Germinal center (tissue), 1 donor: ENCODE results near the gene MTHFD1.

Experiments used
- DNase-seq: peaks from one replicate; pipeline ENCODE4 v3.0.0; 2012; ENCODE audit warnings: mixed read lengths, low spot score

Gene MTHFD1

DNA sequence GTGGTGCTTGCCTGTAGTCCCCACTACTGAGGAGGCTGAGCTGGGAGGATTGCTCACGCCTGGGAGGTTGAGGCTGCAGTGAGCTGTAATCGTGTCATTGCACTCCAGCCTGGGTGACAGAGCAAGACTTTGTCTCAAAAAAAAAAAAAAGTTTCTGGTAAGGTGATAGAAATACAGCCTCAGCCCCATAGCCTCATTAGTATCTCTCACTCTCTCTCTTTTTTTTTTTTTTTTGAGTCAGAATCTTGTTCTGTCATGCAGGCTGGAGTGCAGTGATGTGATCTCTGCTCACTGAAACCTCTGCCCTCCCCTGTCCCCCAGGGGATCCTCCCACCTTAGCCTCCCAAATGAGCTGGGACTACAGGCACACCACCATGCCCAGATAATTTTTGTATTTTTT, 19.2 kb downstream of the MTHFD1 start:
- no peak for DNase-seq

DNA sequence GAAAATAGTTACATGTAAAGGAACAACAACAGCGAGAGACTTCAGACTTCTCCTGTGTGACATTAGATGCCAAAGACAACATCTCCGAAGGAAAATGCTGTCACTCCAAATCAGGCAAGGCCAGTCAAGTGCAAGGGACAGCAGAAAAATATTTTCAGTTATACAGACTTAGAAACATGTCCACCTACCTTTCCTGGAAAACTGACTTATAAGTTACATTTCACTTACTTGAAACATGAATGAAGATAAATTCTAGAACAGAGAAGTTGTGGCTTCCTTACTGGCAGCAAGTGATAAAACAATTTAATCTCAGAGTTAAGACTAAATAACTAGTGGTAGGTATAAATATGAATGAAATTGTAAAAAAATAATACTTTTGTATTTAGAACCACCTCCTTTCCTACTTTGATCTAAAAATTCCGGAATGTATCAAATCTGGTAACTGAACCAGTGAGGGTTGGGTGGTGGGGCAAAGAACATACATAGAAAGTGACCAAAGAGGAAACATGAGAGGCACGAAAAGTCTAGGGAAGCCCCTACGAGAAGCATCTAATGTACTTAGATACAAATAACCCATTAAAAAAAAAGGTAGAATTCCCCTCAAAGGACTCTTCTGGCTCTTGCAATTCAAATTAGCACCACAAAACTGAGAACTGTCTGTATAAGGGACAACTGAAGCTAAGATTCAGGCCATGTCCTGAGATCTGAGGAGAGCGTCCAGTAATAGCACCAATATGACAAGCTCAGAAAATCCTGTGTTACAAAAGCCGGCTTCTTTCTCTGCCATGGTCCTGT, 21.2 kb downstream of the MTHFD1 start:
- no peak for DNase-seq

DNA sequence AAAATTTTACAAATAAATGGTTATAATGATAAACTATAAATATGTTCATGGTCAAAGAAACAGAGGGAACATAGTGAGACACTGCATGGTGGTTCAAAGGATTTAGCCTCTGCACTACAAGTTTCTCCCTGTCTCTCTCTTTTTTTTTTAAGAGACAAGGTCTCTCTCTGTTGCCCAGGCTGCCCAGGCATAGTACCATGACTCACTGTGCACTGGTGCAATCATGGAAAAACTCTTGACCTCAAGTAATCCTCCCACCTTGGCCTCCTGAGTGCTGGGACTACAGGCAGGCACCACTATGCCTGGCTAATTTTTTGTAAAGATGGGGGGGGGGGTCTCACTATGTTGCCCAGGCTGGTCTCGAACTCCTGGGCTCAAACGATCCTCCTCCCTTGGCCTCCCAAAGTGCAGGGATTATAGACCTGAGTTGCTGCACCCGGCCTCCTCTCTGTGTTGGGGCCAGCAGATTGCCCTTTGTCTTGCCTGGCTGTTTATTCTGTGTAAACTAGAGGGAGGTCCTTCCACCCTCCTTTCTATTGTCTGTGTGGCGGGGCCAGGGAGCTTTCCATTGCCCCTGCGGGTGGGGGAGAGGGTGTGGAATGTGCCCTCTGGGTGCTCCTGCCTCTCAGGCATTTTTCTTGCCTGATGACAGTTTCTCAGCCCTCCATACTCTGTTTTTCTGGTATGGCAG, 22.1 kb downstream of the MTHFD1 start:
- DNase-seq = no peak

DNA sequence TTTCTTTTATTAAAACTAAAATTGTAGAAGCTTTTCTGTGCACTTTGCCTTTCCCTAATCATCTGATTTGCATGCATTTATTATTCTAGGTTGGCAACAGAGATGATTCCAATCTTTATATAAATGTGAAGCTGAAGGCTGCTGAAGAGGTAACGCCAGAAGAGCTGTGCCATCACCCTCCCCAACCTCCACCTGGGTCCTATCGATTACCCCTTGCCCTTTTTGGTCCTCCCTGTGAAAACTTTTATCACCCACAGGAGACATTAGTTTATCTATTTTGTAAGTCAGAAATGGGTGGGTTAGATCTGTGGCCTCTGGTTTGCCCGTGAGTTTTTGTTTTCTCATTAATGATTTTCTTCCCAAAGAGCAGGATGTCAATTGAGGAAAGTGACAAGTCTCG, 22.8 kb downstream of the MTHFD1 start:
- DNase-seq = no peak

DNA sequence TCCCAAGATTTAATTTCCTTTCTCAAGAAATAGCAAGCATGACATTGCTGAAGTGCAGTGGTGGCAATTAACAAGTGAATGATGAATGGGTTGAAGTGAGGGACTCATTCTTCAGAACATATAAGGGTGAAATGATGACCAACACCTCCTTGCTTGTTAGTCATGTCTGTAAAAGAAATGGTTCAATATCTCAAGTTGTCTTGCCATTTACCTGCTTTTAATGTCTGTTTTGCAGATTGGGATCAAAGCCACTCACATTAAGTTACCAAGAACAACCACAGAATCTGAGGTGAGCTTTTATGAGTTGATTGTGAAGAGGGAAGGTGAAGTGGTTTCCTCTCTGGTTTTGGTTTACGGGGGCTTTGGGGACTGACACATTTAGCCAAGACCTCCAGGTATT, 24.1 kb downstream of the MTHFD1 start:
- DNase-seq = no peak

DNA sequence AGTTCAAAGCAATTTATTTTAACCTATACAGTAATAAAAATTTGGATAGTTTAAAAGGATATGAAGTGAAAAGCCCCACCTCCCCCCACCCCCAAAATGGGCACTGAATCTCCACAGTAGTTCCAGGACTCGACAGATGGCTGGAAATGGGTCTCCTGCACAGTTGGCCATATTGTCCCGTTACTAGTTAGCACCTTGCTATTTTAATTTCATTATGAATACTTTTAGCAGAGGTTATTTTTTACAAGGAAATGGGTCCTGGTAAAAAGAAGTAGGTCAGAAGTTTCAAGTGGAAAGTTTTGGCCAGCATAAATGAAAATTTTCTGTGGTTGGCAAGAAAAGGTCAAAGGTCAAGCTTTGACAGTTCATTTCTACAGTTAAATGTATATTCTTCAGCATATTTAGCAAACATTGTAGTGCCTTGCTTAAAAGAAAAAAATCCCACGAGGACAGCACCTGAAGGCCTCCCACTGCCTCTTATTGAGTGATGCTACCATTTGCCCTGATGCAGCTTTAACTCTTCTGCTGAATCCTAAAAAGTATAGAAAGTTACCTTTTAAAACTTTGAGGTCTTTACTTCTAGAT, 28.3 kb downstream of the MTHFD1 start:
- no peak for DNase-seq

DNA sequence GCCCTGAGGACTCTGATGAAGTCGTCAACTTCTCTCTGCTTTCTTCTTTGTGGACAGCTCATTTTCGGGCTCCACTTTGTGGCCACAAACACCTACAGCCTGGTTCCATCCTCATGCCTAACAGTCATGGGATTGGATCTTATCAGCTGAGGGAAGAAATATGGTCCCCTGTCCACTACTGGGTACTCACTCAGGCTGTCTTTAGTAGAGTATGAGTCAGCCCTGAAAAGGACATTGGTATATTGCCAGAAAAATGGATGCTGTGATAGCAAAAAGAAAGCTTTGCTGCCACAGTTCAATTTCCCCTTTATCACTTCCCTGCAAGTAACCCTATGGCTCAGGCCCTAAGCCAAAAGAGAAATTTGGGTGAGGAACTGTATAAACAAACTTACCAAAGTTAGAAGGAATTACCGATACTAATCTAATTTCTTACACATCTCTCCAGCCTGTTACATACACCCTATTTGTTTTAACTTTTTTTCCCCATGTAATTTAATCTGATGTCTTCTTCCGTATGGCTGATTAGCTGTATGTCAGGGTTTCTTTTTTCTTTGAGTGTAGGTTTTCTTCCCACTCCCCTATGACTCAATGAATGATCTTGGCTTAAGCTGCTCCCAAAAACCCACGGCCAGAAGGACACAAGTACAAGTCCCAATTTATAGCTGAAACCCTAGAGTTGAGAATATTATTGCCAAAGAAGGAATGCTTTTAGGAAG, 29.1 kb downstream of the MTHFD1 start:
- no peak for DNase-seq

DNA sequence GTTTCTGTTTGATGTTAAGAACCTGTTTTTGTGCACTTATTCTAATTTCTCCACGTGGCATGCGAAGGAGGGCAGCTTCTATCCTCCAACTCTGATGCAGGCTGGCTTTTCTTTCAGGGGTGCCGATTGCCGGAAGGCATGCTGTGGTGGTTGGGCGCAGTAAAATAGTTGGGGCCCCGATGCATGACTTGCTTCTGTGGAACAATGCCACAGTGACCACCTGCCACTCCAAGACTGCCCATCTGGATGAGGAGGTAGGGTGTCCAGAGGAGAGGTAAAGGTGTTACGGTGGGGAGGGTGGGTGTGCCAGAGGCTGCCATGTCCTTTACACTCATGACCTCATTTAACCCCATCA, 29.6 kb downstream of the MTHFD1 start:
- no peak for DNase-seq

DNA sequence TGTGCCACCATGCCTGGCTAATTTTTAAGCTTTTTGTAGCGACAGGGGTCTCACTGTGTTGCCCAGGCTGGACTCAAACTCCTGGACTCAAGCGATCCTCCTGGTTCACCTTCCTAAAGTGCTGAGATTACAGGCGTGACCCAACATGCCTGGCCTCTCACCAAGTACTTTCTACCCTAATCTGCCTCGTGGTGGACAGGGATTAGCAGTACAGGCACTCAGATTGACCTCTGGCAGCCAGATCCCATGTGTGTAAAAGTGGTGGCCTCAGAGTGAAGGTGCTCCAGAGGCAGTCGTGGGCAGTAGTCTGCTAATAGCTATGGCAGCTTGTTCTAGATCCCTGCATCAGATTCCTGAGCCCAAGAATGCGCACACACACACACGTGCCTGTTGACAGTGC, 30.9 kb downstream of the MTHFD1 start:
- DNase-seq = no peak

DNA sequence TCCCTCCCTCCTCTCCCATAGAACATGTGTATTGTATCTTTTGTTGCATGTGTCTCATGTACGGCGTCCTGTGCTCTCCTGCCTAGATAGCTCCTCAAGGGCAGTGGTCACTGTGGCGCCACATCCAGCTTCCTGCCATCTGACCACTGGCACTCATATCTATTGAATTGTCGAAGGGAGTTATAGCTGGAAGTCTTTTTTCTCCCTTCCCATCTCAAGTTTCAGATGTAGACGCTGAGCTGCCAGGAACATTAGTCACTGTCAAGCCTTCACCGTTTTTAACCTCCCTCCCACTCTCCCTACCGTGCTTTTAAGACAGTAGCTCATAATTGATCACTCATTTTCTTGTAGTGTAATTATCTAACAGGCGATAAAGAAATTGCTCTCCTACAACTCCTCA, 33.0 kb downstream of the MTHFD1 start:
- no peak for DNase-seq

DNA sequence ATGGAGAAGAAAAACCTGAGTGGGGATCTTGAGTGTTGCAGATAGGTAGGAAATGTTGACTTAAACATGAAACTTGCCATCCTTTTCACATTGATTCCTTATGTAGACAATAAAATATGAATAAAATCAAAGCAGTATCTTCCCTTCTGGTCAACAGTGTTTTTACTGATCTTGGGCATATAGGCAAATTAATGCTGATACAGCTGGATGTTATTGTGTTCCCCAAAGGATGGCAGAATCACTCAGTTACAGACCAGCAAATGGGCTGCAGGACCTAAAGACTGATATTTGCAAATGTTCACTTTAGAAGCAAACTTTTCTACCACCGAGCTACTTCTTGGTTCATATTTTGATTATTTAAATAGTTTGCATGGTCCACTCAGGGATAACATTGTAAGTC, 33.9 kb downstream of the MTHFD1 start:
- DNase-seq = no peak

DNA sequence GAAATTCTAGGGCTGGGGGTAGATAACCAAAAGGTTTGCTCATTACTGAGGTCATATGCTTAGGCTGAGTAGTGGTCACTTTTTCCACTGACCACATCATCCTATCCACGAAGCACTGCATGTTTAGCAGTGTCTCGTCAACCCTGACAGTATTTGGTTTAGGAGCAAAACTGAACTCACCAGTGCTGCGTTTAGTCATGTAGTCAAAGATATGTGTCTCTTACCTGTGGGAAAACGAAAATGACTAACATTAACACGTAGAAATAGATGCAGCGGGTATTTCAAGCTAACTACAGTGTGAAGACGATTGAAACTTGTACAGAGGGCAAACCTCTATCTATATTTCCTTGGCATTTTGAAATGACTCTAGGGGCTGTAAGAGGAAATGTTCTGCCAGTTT, 34.6 kb downstream of the MTHFD1 start:
- DNase-seq = no peak

DNA sequence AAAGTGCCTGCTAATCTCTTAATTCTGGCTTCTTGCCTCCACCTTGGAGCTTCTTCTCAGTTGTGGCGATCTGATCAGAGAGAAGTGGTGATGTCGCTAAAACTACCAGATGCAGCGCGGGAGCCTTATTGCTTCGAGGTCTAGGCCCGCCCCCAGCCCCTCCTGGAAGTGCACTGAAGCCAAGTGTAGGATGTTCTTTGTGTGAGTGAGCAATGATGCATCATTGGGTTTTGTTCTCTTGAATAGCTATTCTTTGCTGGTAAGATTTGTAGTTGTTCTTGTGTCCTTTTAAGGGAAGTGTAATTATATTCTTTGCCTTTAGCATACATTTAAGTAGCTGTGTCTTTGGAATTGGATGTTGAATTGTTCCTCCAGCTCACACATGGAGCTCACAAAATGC, 35.8 kb downstream of the MTHFD1 start:
- no peak for DNase-seq

DNA sequence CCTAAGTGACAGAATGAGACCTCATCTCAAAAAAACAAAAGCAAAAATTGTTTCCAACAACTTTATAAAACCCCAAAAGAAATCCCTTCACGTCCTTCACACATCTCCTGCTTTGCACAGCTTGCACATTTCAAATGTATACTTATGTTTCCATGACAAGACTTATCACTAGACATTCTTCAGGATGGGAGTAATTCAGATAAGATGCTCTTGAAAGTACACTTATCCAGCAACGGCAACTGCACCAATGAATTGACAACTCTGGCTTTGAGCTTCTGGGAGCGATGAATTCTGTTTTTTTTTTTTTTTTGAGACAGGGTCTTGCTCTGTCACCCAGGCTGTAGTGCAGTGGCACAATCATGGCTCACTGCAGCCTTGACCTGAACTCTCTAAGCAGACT, 46.4 kb downstream of the MTHFD1 start:
- DNase-seq = no peak

DNA sequence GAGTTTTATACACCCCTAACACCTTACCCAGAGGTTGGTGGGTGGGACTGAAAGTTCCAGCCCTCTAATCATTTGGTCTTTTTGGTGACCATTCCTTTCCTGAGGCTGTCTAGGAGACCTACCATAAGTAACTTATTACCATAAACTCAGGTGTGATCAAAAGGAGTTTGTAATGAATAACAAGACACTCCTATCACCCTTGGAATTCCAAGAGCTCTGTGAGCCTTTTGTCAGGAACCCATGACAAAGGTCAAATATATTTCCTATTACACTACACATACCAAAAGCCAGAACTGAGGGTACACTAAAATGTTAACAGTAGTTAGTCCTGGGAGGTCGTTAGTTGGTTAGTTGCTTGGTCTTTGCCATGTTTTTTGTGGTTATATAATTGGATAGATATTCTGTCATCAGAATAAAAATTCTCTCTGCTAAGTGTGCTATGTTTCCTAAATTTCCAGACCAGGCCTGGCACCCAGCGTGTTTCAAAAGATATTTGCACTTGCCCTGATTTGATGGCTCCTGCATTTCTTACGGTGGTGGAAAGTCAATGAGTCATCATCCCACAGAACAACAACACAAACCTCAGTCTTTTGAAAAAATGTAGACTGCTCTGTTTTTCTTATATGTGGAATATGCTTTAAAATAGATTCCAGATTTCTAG, 50.2 kb downstream of the MTHFD1 start:
- no peak for DNase-seq

DNA sequence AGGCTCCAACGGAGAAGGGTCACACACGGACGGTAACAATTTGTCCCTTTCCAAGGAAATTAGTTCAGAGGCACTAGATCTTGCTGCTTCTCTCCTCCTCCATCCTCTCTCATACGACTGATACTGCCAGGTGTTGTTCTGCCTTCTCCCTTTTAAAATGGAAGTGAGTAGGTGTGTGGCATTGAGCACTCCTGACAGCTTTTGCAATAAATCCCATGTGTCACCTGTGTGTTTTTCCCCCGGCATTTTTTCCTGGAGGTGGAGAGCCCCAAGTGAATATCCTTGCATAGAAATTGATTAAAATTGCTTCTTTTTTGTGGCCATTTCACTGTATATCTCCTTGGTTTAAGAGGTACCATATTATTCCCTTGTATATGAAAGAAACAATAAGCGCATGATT, 51.0 kb downstream of the MTHFD1 start:
- no peak for DNase-seq

DNA sequence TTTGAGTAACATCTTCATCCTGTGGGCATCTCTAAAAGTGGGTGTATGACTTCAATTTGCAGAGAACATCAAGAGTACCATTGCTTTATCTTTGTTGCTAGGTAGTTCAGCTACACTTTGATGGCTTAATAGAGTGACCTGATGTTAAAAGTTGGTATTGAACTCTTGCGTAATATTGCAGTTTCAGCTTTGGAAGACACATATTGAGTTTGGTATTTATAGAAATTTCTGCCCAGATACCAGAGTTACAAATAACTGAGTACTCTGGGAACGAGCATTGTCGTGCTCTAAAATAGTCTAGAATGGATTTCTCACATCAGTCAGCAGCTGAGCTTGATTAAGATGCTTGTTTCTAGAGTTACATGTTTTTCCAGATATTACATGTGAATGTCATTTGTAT, 52.3 kb downstream of the MTHFD1 start:
- DNase-seq = no peak

DNA sequence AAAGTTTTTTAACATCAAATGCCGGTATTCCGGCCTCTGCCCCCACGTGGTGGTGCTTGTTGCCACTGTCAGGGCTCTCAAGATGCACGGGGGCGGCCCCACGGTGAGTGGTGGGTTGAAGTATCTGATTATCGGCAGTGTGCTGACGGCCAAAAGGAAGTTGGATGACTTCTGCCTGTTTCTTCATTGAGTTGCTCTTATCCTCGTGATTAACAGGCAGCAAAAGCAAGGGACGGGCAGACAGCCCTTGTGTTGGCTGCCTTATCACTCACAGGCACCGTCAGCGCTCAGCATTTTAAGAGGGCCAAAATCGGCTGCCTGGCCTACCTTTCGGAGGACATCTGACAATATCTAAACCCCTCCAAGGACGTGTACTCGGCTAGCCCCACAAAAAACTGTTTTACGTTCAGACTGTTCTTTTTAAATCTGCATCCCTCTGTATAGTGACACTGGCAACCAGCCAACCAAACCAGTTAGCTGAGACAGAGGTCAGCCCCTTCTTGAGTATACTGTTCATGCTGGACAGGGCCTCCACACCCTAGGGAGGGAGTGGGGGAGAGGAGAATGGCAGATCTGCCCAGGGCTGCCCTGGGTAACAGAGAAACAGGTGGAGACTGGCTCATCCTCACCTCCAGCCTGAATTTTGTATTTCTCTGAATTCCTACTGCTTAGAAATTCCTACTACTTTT, 54.3 kb downstream of the MTHFD1 start:
- DNase-seq = no peak

DNA sequence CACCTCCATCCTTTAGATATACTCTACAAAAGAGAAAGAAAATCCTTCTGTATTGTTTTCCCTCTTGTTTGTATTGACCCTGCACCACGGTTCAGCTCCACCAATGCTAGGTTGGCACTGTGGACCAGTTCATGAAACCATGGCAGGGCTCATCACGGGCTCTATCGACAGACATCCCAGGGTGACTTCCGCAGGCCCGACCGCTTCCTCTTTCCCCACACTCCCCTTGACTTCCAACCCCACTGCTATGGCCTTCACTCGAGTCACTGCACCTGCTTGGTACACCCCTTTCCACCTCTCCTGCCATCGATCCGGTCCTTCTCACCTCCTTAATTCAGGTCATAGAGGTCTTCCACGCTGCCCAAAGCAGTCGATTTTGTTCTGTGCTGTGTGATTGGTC, 56.0 kb downstream of the MTHFD1 start:
- no peak for DNase-seq

DNA sequence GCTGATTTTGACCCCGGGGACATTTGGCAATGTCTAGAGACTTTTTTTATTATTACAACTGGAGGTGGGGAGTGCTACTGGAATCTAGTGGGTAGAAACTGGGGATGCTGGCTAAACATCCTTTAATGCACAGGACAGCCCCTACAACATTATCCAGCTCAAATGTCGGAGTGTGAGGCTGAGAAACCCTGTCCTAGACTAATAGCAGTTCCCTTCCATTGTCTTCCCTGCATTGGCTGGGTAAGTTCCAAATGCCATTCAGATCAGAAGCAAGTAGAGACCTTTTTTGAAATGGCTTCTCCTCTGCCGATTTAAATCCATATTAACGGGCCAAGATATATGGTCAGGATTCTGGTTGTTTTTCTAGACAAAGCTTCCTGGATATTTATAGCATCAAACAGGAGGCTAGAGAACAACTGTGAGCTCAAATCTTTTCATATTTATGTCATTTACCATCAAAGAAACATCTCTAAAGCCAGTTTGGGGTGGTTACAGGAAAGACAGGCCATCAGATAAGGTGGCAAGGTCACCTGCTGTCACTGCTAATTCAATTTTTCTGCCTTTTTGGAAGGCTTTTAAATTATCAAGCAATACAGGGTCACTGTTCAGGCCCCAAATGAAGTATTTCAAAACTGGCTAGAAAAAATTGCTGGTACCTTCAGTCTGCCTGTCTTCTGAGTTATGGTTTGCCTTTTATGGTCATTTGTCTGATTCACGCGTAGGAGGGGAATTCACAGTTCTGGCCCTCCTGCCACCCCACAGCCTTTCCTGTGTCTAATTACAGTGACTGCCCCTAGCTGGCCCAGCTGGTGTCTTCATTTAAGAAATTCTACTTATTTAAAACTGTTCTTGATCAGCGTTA, 57.1 kb downstream of the MTHFD1 start:
- DNase-seq = peak; percentile 61
